ENCODE results near the gene ZNF467. TPM values are rescaled to one million over a fixed set of nuclear protein-coding genes. Genes with fewer than 3 reads are reported as not detected.
A peak's percentile ranks its signal among the peaks of the same experiment; 100 is the strongest.

ZNF467 gene
- total RNA-seq, 1 donor from 2014 or later: 0.17 TPM

GRCh38 chr7:149776848-149777407, 3.5 kb upstream of the ZNF467 start:
- Histone ChIP-seq H3K4me2 (no peak overlapping the region), H3K4me1 (peaks cover 11% of the 10 kb centered on the region), H3K27ac (no peak overlapping the region), H3F3A (ENCODE audit: low read depth) (peaks cover 10% of the 10 kb centered on the region), H3K4me3 (no peak overlapping the region), H4K20me1 (ENCODE audit: low read depth) (peaks cover 15% of the 10 kb centered on the region), H3K79me2 (ENCODE audit: low read depth) (no peaks in the 10 kb centered on the region), H3K27me3 (peaks cover 47% of the 10 kb centered on the region), H2AFZ (replicated peaks) (no peak overlapping the region), H3K9me3 (ENCODE audit: low read depth) (no peaks in the 10 kb centered on the region), H3K36me3 (no peaks in the 10 kb centered on the region), H3K9ac (no peak overlapping the region)
- Mint-ChIP-seq H3K4me3 (no peak overlapping the region), H3K4me1 (peaks cover 28% of the 10 kb centered on the region), H3K27ac (no peak overlapping the region), H3K9me3 (no peaks in the 10 kb centered on the region), H3K36me3 (no peaks in the 10 kb centered on the region), H3K27me3 (ENCODE audit: insufficient read depth, low read depth) (peaks cover 21% of the 10 kb centered on the region)
- no peak for DNase-seq (ENCODE audit: low spot score)
- TF ChIP-seq EZH2phosphoT487 (IDR thresholded peaks at IDR 0.05): no peak
- no peak for TF ChIP-seq EZH2 (IDR thresholded peaks at IDR 0.05)
- no peak for TF ChIP-seq CTCF (IDR thresholded peaks at IDR 0.05)

- H3K4me1 Mint-ChIP-seq: peaks cover 26% of the 10 kb centered on the region
- Histone ChIP-seq H3K4me1 (peaks cover 12% of the 10 kb centered on the region), H3K9ac (no peak overlapping the region)
Measured at GRCh38 chr7:149776289-149776688, 2.9 kb upstream of the ZNF467 start.

GRCh38 chr7:149775176-149775556, 1.8 kb upstream of the ZNF467 start:
- TF ChIP-seq EZH2phosphoT487 (IDR thresholded peaks at IDR 0.05): no peak
- no peak for TF ChIP-seq CTCF (IDR thresholded peaks at IDR 0.05)
- TF ChIP-seq EZH2 (IDR thresholded peaks at IDR 0.05): no peak
- H3K79me2 ChIP-seq (ENCODE audit: low read depth): no peaks in the 10 kb centered on the region
- peak overlapping the region; percentile 97 for H3K4me2 ChIP-seq
- H3K36me3 Mint-ChIP-seq: no peaks in the 10 kb centered on the region
- peaks cover 10% of the 10 kb centered on the region for H3F3A ChIP-seq (ENCODE audit: low read depth)
- H3K4me3 Mint-ChIP-seq: peak overlapping the region; percentile 87
- no peaks in the 10 kb centered on the region for H3K36me3 ChIP-seq
- H3K4me3 ChIP-seq: no peak overlapping the region
- no peak overlapping the region for H3K27ac ChIP-seq
- H3K4me1 Mint-ChIP-seq: peaks cover 33% of the 10 kb centered on the region
- no peak overlapping the region for H2AFZ ChIP-seq (replicated peaks)
- H3K27ac Mint-ChIP-seq: peak overlapping the region; percentile 63
- H3K9ac ChIP-seq: no peak overlapping the region
- H3K9me3 Mint-ChIP-seq: no peaks in the 10 kb centered on the region
- H3K4me1 ChIP-seq: peaks cover 18% of the 10 kb centered on the region
- peaks cover 13% of the 10 kb centered on the region for H3K27me3 Mint-ChIP-seq (ENCODE audit: insufficient read depth, low read depth)
- H3K9me3 ChIP-seq (ENCODE audit: low read depth): no peaks in the 10 kb centered on the region
- DNase-seq (ENCODE audit: low spot score): no peak
- peaks cover 60% of the 10 kb centered on the region for H3K27me3 ChIP-seq
- H4K20me1 ChIP-seq (ENCODE audit: low read depth): peaks cover 15% of the 10 kb centered on the region

More at GRCh38 chr7:149776289-149776688, 2.9 kb upstream of the ZNF467 start:
- Histone ChIP-seq H3K79me2 (ENCODE audit: low read depth) (no peaks in the 10 kb centered on the region), H3K4me2 (no peak overlapping the region), H3K27me3 (peaks cover 49% of the 10 kb centered on the region), H3F3A (ENCODE audit: low read depth) (peaks cover 10% of the 10 kb centered on the region), H3K36me3 (no peaks in the 10 kb centered on the region), H4K20me1 (ENCODE audit: low read depth) (peaks cover 15% of the 10 kb centered on the region), H2AFZ (replicated peaks) (no peak overlapping the region), H3K4me3 (no peak overlapping the region), H3K9me3 (ENCODE audit: low read depth) (no peaks in the 10 kb centered on the region), H3K27ac (no peak overlapping the region)
- H3K36me3 Mint-ChIP-seq: no peaks in the 10 kb centered on the region
- no peaks in the 10 kb centered on the region for H3K9me3 Mint-ChIP-seq
- TF ChIP-seq EZH2phosphoT487 (IDR thresholded peaks at IDR 0.05) (no peak), EZH2 (IDR thresholded peaks at IDR 0.05) (no peak), CTCF (IDR thresholded peaks at IDR 0.05) (no peak)
- H3K27ac Mint-ChIP-seq: no peak overlapping the region
- no peak overlapping the region for H3K4me3 Mint-ChIP-seq
- peaks cover 16% of the 10 kb centered on the region for H3K27me3 Mint-ChIP-seq (ENCODE audit: insufficient read depth, low read depth)
- DNase-seq (ENCODE audit: low spot score): no peak
